AG04450 (cell line): ENCODE data around the gene SLC4A1. TPM values are rescaled to one million over a fixed set of nuclear protein-coding genes. Genes with fewer than 3 reads are reported as not detected.

Experiments
- CTCF ChIA-PET: fragments of 300-600, 350-600 bp; formaldehyde crosslinking; extraction: SDS; loops from one replicate; lab custom pipeline; 2022; ENCODE audit warnings: antibody characterized with exemption, inconsistent platforms; lab: Charles Lee
- POLR2A ChIA-PET: fragments of 350-600 bp; formaldehyde crosslinking; extraction: SDS; loops from one replicate; lab custom pipeline; 2021; ENCODE audit warnings: antibody characterized with exemption, inconsistent platforms; lab: Yijun Ruan, JAX
- DNase-seq: peaks from one replicate; pipeline ENCODE4 v3.0.0-alpha.2; 2011; ENCODE audit warnings: low read depth, low spot score
- H3K27ac ChIP-seq: one replicate; pipeline ENCODE4 v1.5.1; 2012; ENCODE audit warnings: low read depth, low read length, control low read depth
- H3K27me3 ChIP-seq: one replicate; pipeline ENCODE4 v1.6.0; 2012; ENCODE audit warnings: low read length; ENCODE audit not compliant: control insufficient read depth, insufficient read depth
- H3K4me3 ChIP-seq: 2 replicates; pipeline ENCODE4 v1.5.1; 2011; ENCODE audit warnings: mild to moderate bottlenecking, low read depth, low read length, control low read depth
- H3K9me3 ChIP-seq: 2 replicates; pipeline ENCODE4 v1.5.1; 2012; ENCODE audit warnings: low read length; ENCODE audit not compliant: control insufficient read depth, insufficient read depth
- polyA plus RNA-seq: library from polyadenylated mRNA; depleted of rRNA; stranded (reverse); fragments of >200 nt; gene quantifications from 2 replicates; pipeline ENCODE4 v1.2.3, GENCODE V29; 2011
- TF ChIP-seq, protein P1 (sequence below): IDR thresholded peaks from 2 replicates; pipeline ENCODE4 v1.5.1; 2011; ENCODE audit warnings: low read depth, low read length, control low read depth, inconsistent platforms

SLC4A1 gene
- polyA plus RNA-seq, 1 experiment = not detected

DNA sequence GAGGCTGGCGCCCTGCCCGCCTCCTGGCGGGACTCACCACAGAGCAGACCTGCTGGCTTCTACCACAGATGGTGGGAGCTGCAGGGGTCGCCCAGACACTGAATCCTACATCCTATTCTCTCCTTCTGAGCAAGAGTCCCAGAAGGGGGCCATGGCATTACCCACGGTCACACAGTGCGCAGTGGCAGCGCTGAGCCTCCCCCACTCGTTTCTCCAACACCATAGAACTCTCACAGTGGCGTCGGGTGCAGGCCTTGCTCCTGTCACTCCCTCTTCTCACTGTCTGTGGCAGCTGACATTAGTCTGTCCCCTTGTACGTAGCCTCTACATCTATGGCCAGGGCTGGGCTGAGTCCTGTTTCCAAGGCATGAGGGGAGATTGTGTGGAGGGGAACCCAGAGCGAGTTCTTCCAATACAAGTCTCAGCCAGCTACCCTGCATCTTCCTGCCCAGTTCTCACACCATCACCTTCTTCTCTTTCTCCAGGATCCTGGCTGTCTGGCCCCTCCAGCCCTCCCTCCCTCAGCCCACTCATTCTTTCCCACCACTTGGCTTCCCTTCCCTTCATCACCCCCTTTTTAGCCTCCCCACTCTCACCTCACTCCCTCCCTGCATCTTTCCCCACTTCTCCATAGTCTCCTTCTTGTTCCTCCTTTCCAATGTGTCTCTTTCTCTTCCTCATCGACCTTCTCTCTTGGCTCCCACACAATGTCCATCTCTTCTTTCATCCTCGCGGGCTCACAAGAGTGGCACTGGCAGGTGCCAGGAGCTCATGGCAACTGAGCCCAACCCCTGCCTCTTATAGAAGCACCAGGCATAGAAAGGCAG is 54.3 kb downstream of the SLC4A1 start:
- TF ChIP-seq, protein P1, sequence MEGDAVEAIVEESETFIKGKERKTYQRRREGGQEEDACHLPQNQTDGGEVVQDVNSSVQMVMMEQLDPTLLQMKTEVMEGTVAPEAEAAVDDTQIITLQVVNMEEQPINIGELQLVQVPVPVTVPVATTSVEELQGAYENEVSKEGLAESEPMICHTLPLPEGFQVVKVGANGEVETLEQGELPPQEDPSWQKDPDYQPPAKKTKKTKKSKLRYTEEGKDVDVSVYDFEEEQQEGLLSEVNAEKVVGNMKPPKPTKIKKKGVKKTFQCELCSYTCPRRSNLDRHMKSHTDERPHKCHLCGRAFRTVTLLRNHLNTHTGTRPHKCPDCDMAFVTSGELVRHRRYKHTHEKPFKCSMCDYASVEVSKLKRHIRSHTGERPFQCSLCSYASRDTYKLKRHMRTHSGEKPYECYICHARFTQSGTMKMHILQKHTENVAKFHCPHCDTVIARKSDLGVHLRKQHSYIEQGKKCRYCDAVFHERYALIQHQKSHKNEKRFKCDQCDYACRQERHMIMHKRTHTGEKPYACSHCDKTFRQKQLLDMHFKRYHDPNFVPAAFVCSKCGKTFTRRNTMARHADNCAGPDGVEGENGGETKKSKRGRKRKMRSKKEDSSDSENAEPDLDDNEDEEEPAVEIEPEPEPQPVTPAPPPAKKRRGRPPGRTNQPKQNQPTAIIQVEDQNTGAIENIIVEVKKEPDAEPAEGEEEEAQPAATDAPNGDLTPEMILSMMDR = no peak
- CTCF ChIA-PET = interaction anchor here (1.3 kb wide), 1 partner anchor 117 kb away, joined by 3 read pairs; no protein-coding TSS in a partner anchor
- no peak overlapping the region for H3K27ac ChIP-seq
- DNase-seq = no peak
- H3K27me3 ChIP-seq = no peaks in the 10 kb centered on the region
- H3K4me3 ChIP-seq = no peak overlapping the region
- no peaks in the 10 kb centered on the region for H3K9me3 ChIP-seq
- POLR2A ChIA-PET = no interaction called here

DNA sequence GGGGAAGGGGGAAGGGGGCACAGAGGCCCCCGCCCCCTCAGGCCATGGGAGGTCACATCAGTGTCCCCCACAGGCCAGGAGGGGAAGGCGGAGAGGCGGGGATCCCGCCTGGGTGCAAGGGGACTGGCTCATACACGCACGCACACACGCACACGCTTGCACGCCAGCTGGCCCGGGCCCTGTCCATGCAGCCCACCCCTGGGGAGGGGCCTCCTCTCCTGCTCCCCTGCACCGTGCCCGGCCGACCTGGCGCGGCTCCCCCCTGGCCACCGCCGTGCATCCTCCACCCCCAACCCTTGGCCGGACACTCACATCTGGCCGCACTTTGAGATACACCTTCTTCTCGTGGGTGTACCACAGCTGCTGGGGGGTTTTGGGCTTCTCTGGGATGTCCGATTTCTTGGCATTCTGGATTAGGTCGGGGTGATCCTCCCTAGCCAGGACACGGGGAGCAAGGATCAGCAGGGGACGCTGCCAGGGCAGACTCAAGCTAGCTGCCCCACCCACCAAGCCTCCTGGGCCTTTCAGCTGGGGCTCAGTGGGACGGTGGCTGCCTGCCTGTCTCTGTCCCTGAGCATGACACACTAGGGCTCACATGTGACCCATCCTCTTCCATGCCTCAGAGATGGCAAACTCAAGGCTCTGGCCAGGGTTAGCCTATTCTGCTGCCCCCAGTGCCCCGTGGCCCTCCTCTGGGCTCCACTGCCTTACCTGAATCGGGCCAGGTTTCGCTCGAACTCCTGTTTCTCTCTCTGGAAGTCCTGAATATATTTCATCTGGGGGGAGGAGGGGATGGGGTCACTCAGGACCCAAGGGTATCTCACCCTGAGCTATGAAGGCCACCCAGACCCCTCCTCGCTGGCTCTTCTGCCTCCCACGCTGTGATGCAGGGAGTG is 55.2 kb downstream of the SLC4A1 start:
- TF ChIP-seq, protein P1 = no peak
- Histone ChIP-seq H3K27me3 (no peaks in the 10 kb centered on the region), H3K27ac (no peak overlapping the region), H3K9me3 (no peaks in the 10 kb centered on the region), H3K4me3 (no peak overlapping the region)
- POLR2A ChIA-PET = no interaction called here
- CTCF ChIA-PET = interaction anchor here (1.3 kb wide), 1 partner anchor 118 kb away, joined by 3 read pairs; no protein-coding TSS in a partner anchor
- no peak for DNase-seq

DNA sequence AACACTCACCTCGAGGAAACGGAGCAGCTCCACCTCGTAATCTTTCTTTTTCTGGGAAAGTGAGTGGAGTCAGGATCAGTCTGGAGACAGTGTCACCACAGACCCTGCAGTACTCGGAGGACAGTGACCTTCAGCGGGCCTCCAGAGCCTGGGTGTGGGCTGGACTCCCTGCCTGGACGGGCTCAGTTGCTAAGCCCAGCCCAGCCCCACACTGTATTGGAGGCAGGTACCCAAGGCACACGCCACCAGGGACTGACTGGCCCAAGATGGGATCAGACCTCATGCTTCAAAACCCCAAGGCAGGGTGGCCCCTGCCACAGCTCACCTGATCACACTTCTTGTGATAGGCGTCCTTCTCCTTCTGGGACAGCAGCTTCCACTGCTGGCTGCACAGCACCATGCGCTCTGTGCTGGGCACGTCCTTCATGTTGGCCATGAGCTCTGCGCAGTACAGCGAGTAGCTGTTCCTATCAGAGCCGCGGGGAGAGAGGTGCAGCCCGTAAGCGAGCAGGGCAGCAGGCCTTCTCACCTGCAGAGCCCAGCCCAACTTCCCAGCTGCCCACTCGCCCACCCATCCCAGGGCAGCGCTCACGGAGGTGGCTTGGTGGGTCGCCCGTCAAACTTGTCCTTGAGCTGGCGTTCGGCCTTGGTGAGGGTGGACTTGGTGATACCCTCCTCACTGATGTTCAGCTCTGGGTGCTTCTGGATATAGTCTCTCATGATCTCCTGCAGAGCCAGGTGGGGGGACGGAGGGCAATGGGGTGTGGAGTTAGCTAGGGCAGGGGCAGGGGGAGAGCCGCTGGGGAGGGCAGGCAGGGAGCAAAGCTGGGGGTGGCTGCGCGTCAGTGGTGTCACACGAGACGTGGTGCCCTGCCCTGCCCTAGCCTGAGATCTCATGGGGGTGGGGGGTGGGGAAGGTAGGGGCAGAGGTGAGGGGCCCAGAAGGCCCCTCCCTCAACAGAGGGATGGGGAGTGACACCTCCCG is 56.4 kb downstream of the SLC4A1 start:
- no peaks in the 10 kb centered on the region for H3K9me3 ChIP-seq
- ChIA-PET CTCF (interaction anchor here (0.9 to 3.0 kb wide), 4 partner anchors 117 to 140 kb away, joined by 3 to 21 read pairs (median 14); partner anchors contain the start of gene GRN), POLR2A (interaction anchor here (0.8 to 1.2 kb wide), 2 partner anchors 8 to 10 kb away, joined by 3 read pairs; partner anchors contain the start of gene UBTF)
- no peak overlapping the region for H3K4me3 ChIP-seq
- no peaks in the 10 kb centered on the region for H3K27me3 ChIP-seq
- DNase-seq = no peak
- TF ChIP-seq, protein P1 = no peak
- H3K27ac ChIP-seq = no peak overlapping the region

DNA sequence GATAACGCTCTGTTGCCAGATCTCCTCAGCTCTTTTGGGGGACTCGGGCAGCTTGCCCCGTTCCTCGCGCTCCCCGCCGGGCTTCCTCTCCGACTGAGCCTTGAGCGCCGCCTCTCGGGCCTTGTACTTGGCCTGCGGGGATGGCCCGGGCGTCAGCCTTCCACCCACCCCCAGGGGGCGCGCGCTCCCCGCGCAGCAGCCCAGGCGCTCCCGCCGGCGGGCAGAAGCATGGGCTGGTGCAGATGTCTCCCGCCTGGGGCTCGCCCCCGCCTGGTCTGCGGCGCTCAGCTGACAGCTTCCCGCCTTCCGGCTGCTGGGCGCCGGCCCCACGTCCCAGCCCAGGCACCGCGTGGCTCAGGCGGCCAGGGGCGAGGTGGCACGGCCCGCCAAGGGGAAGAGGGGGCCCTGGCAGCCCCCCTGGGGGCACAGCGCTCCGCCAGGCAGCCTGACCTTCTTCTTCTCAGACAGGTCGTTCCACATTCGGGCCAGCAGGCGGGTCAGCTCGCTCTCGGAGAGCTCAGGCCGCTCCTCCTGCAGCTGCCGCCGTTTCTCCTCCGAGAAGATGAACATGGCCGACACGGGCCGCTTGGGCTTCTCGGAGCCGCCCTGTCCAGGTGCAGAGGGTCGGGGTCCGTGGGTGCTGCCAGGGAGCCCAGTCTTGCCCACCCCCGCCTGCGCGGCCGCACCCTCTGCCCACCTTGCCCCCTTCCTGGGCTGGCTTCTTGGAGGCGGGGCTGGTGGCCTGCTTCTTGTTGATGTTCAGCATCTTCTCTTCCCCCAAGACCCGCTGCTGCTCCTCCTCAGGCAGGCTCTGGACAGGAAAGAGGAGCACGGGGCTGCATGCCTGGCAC is 57.4 kb downstream of the SLC4A1 start:
- CTCF ChIA-PET = interaction anchor here (0.6 to 3.0 kb wide), 33 partner anchors 7 to 426 kb away, joined by 3 to 21 read pairs (median 5); partner anchors contain the start of genes FAM171A2, G6PC3 and GRN
- Histone ChIP-seq H3K27ac (peak overlapping the region; percentile 42), H3K4me3 (no peak overlapping the region), H3K9me3 (no peaks in the 10 kb centered on the region), H3K27me3 (no peaks in the 10 kb centered on the region)
- DNase-seq = peak; percentile 71
- POLR2A ChIA-PET = interaction anchor here (0.5 to 1.6 kb wide), 11 partner anchors 9 to 316 kb away, joined by 3 to 9 read pairs (median 3); partner anchors contain the start of genes ATXN7L3, GRN, SLC25A39 and TMUB2
- TF ChIP-seq, protein P1 = peak; percentile 94
